Measurements from ENCODE around the gene MPZL3. TPM values are rescaled to one million over a fixed set of nuclear protein-coding genes. Genes with fewer than 3 reads are reported as not detected.

Gene MPZL3
- total RNA-seq, 1 experiment from 2014 or later, result not detected

GRCh38 chr11:118238421-118238820 lies 13.7 kb downstream of the MPZL3 start:
- no peak for DNase-seq (ENCODE audit: low spot score)
- in situ Hi-C loops (cut with HindIII; ENCODE audit: low sequenced_read_pairs), result no loop called here

GRCh38 chr11:118236170-118236569 lies 16.0 kb downstream of the MPZL3 start:
- in situ Hi-C loops (cut with HindIII; ENCODE audit: low sequenced_read_pairs), result no loop called here
- no peak for DNase-seq (ENCODE audit: low spot score)

- in situ Hi-C loops (cut with HindIII; ENCODE audit: low sequenced_read_pairs), result no loop called here
- no peak for DNase-seq (ENCODE audit: low spot score)
Observed at GRCh38 chr11:118234833-118235232, 17.3 kb downstream of the MPZL3 start.

- in situ Hi-C loops (cut with HindIII; ENCODE audit: low sequenced_read_pairs), result no loop called here
- DNase-seq (ENCODE audit: low spot score), result no peak
Observed at GRCh38 chr11:118233850-118234249, 18.3 kb downstream of the MPZL3 start.

- in situ Hi-C loops (cut with HindIII; ENCODE audit: low sequenced_read_pairs), result no loop called here
Observed at GRCh38 chr11:118233377-118233776, 18.8 kb downstream of the MPZL3 start.

GRCh38 chr11:118232659-118233058 lies 19.5 kb downstream of the MPZL3 start:
- DNase-seq (ENCODE audit: low spot score), result no peak
- in situ Hi-C loops (cut with HindIII; ENCODE audit: low sequenced_read_pairs), result no loop called here

More at GRCh38 chr11:118233377-118233776, 18.8 kb downstream of the MPZL3 start:
- DNase-seq (ENCODE audit: low spot score), result no peak

- in situ Hi-C loops (cut with HindIII; ENCODE audit: low sequenced_read_pairs), result no loop called here
- no peak for DNase-seq (ENCODE audit: low spot score)
Observed at GRCh38 chr11:118231461-118231860, 20.7 kb downstream of the MPZL3 start.

- DNase-seq (ENCODE audit: low spot score), result no peak
- in situ Hi-C loops (cut with HindIII; ENCODE audit: low sequenced_read_pairs), result no loop called here
Observed at GRCh38 chr11:118230088-118230487, 22.1 kb downstream of the MPZL3 start.

- in situ Hi-C loops (cut with HindIII; ENCODE audit: low sequenced_read_pairs), result no loop called here
- no peak for DNase-seq (ENCODE audit: low spot score)
Observed at GRCh38 chr11:118229274-118229847, 22.8 kb downstream of the MPZL3 start.

- DNase-seq (ENCODE audit: low spot score), result no peak
- in situ Hi-C loops (cut with HindIII; ENCODE audit: low sequenced_read_pairs), result no loop called here
Observed at GRCh38 chr11:118227865-118228785, 24.0 kb downstream of the MPZL3 start.

GRCh38 chr11:118226781-118227180 lies 25.4 kb downstream of the MPZL3 start:
- in situ Hi-C loops (cut with HindIII; ENCODE audit: low sequenced_read_pairs), result no loop called here
- DNase-seq (ENCODE audit: low spot score), result no peak

- DNase-seq (ENCODE audit: low spot score), result no peak
- in situ Hi-C loops (cut with HindIII; ENCODE audit: low sequenced_read_pairs), result no loop called here
Observed at GRCh38 chr11:118226296-118226695, 25.9 kb downstream of the MPZL3 start.

GRCh38 chr11:118224511-118225188 lies 27.5 kb downstream of the MPZL3 start, which contains the start of gene JAML:
Gene JAML (minus strand): TSS chr11:118225011. CDS start chr11:118214866, 10,145 bp downstream.
- no peak for DNase-seq (ENCODE audit: low spot score)
- in situ Hi-C loops (cut with HindIII; ENCODE audit: low sequenced_read_pairs), result no loop called here

GRCh38 chr11:118223992-118224391 lies 28.2 kb downstream of the MPZL3 start:
- in situ Hi-C loops (cut with HindIII; ENCODE audit: low sequenced_read_pairs), result no loop called here
- no peak for DNase-seq (ENCODE audit: low spot score)

- in situ Hi-C loops (cut with HindIII; ENCODE audit: low sequenced_read_pairs), result no loop called here
- DNase-seq (ENCODE audit: low spot score), result no peak
Observed at GRCh38 chr11:118223570-118223969, 28.6 kb downstream of the MPZL3 start.

- in situ Hi-C loops (cut with HindIII; ENCODE audit: low sequenced_read_pairs), result no loop called here
- no peak for DNase-seq (ENCODE audit: low spot score)
Observed at GRCh38 chr11:118222437-118222836, 29.7 kb downstream of the MPZL3 start.

GRCh38 chr11:118221419-118221818 lies 30.7 kb downstream of the MPZL3 start:
- no peak for DNase-seq (ENCODE audit: low spot score)
- in situ Hi-C loops (cut with HindIII; ENCODE audit: low sequenced_read_pairs), result no loop called here

- in situ Hi-C loops (cut with HindIII; ENCODE audit: low sequenced_read_pairs), result no loop called here
Observed at GRCh38 chr11:118219732-118220131, 32.4 kb downstream of the MPZL3 start.

GRCh38 chr11:118219244-118219643 lies 32.9 kb downstream of the MPZL3 start:
- no peak for DNase-seq (ENCODE audit: low spot score)
- in situ Hi-C loops (cut with HindIII; ENCODE audit: low sequenced_read_pairs), result no loop called here

More at GRCh38 chr11:118219732-118220131, 32.4 kb downstream of the MPZL3 start:
- DNase-seq (ENCODE audit: low spot score), result no peak

GRCh38 chr11:118217575-118217974 lies 34.6 kb downstream of the MPZL3 start:
- DNase-seq (ENCODE audit: low spot score), result no peak
- in situ Hi-C loops (cut with HindIII; ENCODE audit: low sequenced_read_pairs), result no loop called here
